SK-N-SH (cell line): ENCODE measurements around the gene COX4I2.

ENCODE experiments used
- CHD2 ChIP-seq: fragments of 150-350 bp; IDR thresholded peaks from 2 replicates; pipeline ENCODE4 v1.6.1; 2018; ENCODE audit warnings: low read length; ENCODE audit not compliant: partially characterized antibody
- CTCF ChIP-seq: fragments of 200-600 bp; sonication (generic); IDR thresholded peaks from 2 replicates; pipeline ENCODE4 v1.6.1; 2017; ENCODE audit warnings: antibody characterized with exemption, mild to moderate bottlenecking, moderate library complexity
- ELF1 ChIP-seq: IDR thresholded peaks from 2 replicates; pipeline ENCODE4 v1.4.0; 2012
- MAX ChIP-seq: IDR thresholded peaks from 2 replicates; pipeline ENCODE4 v1.4.0; 2012; ENCODE audit warnings: low read depth

DNA sequence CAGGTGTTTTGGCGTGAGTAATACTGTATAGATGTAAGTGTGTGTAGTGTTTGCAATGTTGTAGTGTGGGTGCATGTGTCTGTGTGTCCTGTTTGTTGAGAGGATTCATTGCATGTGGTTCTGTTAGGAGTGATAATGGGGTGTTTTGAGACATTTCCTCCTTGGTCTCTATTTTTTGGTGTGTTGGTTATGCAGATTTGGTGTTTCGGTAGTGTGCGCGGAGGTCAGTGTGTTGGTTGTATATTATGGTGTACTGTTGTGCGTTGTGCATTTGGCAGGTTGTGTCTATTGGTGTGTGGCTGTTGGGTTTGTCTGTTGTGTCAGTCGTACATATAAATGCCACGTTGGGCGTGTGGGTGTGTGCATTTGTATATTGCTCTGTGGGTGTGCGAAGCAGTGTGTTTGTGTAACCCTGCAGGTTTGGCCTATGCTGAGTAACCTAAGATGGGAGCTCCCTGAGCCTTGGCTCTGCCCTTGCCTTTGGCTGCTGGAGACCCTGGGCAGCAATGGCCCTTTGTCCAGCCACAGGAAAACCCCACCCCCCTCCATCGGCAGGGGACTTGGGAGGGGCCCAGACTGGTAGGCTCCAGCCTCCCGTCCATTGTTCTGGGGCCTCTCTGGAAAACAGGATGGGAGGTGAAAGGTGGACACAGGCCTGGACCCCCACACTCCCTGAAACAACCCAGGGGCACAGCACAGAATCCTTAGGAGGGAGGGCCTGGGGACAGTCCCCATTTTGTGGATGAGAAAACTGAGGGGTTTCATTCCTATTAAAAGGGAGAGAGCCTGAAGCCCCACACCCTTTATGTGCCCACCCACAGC is 42.9 kb upstream of the COX4I2 start:
- no peak for TF ChIP-seq ELF1
- no peak for TF ChIP-seq MAX
- no peak for TF ChIP-seq CHD2
- TF ChIP-seq CTCF = no peak
